SK-N-SH (cell line): ENCODE results near the gene MATN1. TPM values are rescaled to one million over a fixed set of nuclear protein-coding genes. Genes with fewer than 3 reads are reported as not detected.
"Not testable (repeated sequence)": the region's sequence is repeated elsewhere in the genome, so short reads cannot be mapped to it uniquely, and the experiment has no call there.

Source experiments
- CTCF ChIA-PET: fragments of 300-600, 350-600 bp; formaldehyde crosslinking; extraction: SDS; loops from one replicate; lab custom pipeline; 2021; lab: Yijun Ruan, JAX
- POLR2A ChIA-PET: fragments of 350-600 bp; sonication (Branson Sonifier 250); formaldehyde crosslinking; extraction: SDS; loops from one replicate; lab custom pipeline; 2020; ENCODE audit warnings: antibody characterized with exemption, inconsistent platforms; lab: Yijun Ruan, JAX
- DNase-seq: peaks from one replicate; pipeline ENCODE4 v3.0.0; 2012
- H2AFZ ChIP-seq: fragments of 200-600 bp; sonication (generic); 2 replicates; pipeline ENCODE4 v1.8.1; 2016; ENCODE audit warnings: antibody characterized with exemption, mild to moderate bottlenecking, low read depth
- H3F3A ChIP-seq: fragments of 200-600 bp; sonication (generic); replicated peaks from 2 replicates; pipeline ENCODE3; 2016; ENCODE audit warnings: antibody characterized with exemption, mild to moderate bottlenecking; ENCODE audit not compliant: insufficient read depth
- H3K27ac ChIP-seq, 2 experiments: fragments of 200-500 bp in 1 of 2; fragments of 200-600 bp in 1 of 2; sonication (Bioruptor generic) in 1 of 2; sonication (generic), shearing (Covaris generic) in 1 of 2; 2 replicates each; pipeline versions ENCODE4 v1.5.1 to v1.6.1; 2014 to 2016; ENCODE audit warnings: low read depth in 2 of 2, inconsistent platforms in 1 of 2, low read length in 1 of 2, mild to moderate bottlenecking in 1 of 2, mixed read lengths in 1 of 2
- H3K27me3 ChIP-seq: fragments of 200-600 bp; sonication (generic), shearing (Covaris generic); 2 replicates; pipeline ENCODE4 v1.6.1; 2016; ENCODE audit warnings: mixed run types; ENCODE audit not compliant: insufficient read depth
- H3K36me3 ChIP-seq, 2 experiments: fragments of 200-500 bp in 1 of 2; fragments of 200-600 bp in 1 of 2; sonication (Bioruptor generic) in 1 of 2; sonication (generic) in 1 of 2; replicated peaks in 1 of 2; 2 replicates each; pipeline versions ENCODE3 to v1.5.1; 2014 to 2016; ENCODE audit warnings: low read length in 1 of 2, mild to moderate bottlenecking in 1 of 2; ENCODE audit not compliant: insufficient read depth in 2 of 2, control insufficient read depth in 1 of 2
- H3K4me1 ChIP-seq, 2 experiments: fragments of 200-500 bp in 1 of 2; fragments of 200-600 bp in 1 of 2; sonication (Bioruptor generic) in 1 of 2; sonication (generic), shearing (Covaris generic) in 1 of 2; 2 replicates each; pipeline versions ENCODE4 v1.5.1 to v1.6.1; 2014 to 2016; ENCODE audit warnings: low read depth in 1 of 2, low read length in 1 of 2, mixed run types in 1 of 2; ENCODE audit not compliant: insufficient read depth in 2 of 2, control insufficient read depth in 1 of 2
- H3K4me2 ChIP-seq: fragments of 200-600 bp; sonication (generic), shearing (Covaris generic); 2 replicates; pipeline ENCODE4 v1.6.1; 2017; ENCODE audit warnings: mixed run types
- H3K4me3 ChIP-seq, 2 experiments: fragments of 200-500 bp in 1 of 2; fragments of 200-600 bp in 1 of 2; sonication (Bioruptor generic) in 1 of 2; sonication (generic), shearing (Covaris generic) in 1 of 2; 2 replicates each; pipeline versions ENCODE4 v1.5.1 to v1.8.1; 2014 to 2016; ENCODE audit warnings: low read depth in 2 of 2, inconsistent platforms in 1 of 2, low read length in 1 of 2, mild to moderate bottlenecking in 1 of 2, mixed read lengths in 1 of 2, moderate library complexity in 1 of 2
- H3K79me2 ChIP-seq: fragments of 200-600 bp; sonication (generic); 2 replicates; pipeline ENCODE4 v1.8.1; 2017; ENCODE audit warnings: mild to moderate bottlenecking; ENCODE audit not compliant: insufficient read depth
- H3K9ac ChIP-seq: fragments of 200-600 bp; sonication (generic); 2 replicates; pipeline ENCODE4 v1.6.1; 2017; ENCODE audit warnings: mixed run types
- H3K9me2 ChIP-seq: fragments of 200-600 bp; sonication (generic); 2 replicates; pipeline ENCODE4 v1.6.1; 2017; ENCODE audit warnings: mixed run types
- H3K9me3 ChIP-seq: fragments of 200-600 bp; sonication (generic); 2 replicates; pipeline ENCODE4 v1.6.1; 2017; ENCODE audit warnings: mixed run types, mild to moderate bottlenecking, moderate library complexity
- H4K20me1 ChIP-seq: fragments of 200-600 bp; sonication (generic); 2 replicates; pipeline ENCODE4 v1.6.1; 2017; ENCODE audit warnings: mild to moderate bottlenecking, mixed run types; ENCODE audit not compliant: insufficient read depth
- EP300 ChIP-seq, 2 experiments: IDR thresholded peaks; 2 replicates each; pipeline versions ENCODE4 v1.4.0 to v1.6.1; 2012; ENCODE audit warnings: borderline replicate concordance in 1 of 2, low read depth in 1 of 2, low read length in 1 of 2
- GATA2 ChIP-seq: sonication (generic); formaldehyde crosslinking; IDR thresholded peaks from 2 replicates; pipeline ENCODE4 v1.5.0; 2020; ENCODE audit warnings: mild to moderate bottlenecking, missing genetic modification reagents
- NFIC ChIP-seq: IDR thresholded peaks from 2 replicates; pipeline ENCODE4 v1.4.0; 2012; ENCODE audit warnings: borderline replicate concordance
- NRF1 ChIP-seq: IDR thresholded peaks from 2 replicates; pipeline ENCODE4 v1.6.1; 2012; ENCODE audit warnings: low read depth, mild to moderate bottlenecking, low read length
- POLR2AphosphoS5 ChIP-seq: IDR thresholded peaks from 2 replicates; pipeline ENCODE4 v1.6.1; 2012; ENCODE audit warnings: low read depth, low read length
- TAF1 ChIP-seq: IDR thresholded peaks from 2 replicates; pipeline ENCODE4 v1.6.1; 2012; ENCODE audit warnings: low read depth, mild to moderate bottlenecking, low read length, moderate library complexity, borderline replicate concordance
- WGBS: methylation state at CpG from one replicate; pipeline ENCODE4 v1.1.6; 2017; ENCODE audit warnings: low lambda C conversion rate; 5-methylcytosine and 5-hydroxymethylcytosine counted together
- polyA plus RNA-seq, 3 experiments: library from polyadenylated mRNA; depleted of rRNA; stranded (reverse); fragments of >200 nt; gene quantifications; 2 replicates each; pipeline ENCODE4 v1.2.3, GENCODE V29; 2012
- TF ChIP-seq, protein P1 (sequence below): fragments of 150-350 bp; IDR thresholded peaks from 2 replicates; pipeline ENCODE4 v1.6.1; 2016; ENCODE audit warnings: mild to moderate bottlenecking, low read depth, low read length

The MATN1 gene
- polyA plus RNA-seq, 1 of the 3 experiments (the other 2 are of a cell fraction) = 0.23 TPM

- no peaks in the 10 kb centered on the region for H3F3A ChIP-seq
- no peaks in the 10 kb centered on the region for H3K79me2 ChIP-seq
- H3K36me3 ChIP-seq = no peaks in the 10 kb centered on the region
- CTCF ChIA-PET = interaction anchor here (0.7 to 2.1 kb wide), 4 partner anchors 11 to 50 kb away, joined by 3 to 14 read pairs (median 10); no protein-coding TSS in a partner anchor
- POLR2A ChIA-PET = interaction anchor here (1.1 kb wide), 1 partner anchor 15 kb away, joined by 3 read pairs; no protein-coding TSS in a partner anchor
- H4K20me1 ChIP-seq = no peaks in the 10 kb centered on the region
- peak; percentile 75 for DNase-seq
- no peak overlapping the region for H3K4me2 ChIP-seq
- H3K9me2 ChIP-seq = no peaks in the 10 kb centered on the region
- no peak overlapping the region for H3K9ac ChIP-seq
- TF ChIP-seq GATA2 (CRISPR knock-in tag) (peak; percentile 27; the same call in 1 of the 2 replicates), EP300 (IDR thresholded peaks at IDR 0.05; ENCODE audit: borderline replicate concordance in 1 of 2, low read depth in 1 of 2, low read length in 1 of 2) (no peak)
- H3K27me3 ChIP-seq = no peaks in the 10 kb centered on the region
- peaks cover 0 to 6% of the 10 kb centered on the region in 2 experiments; a peak in 1 of 4 replicates for H3K4me1 ChIP-seq
- no peaks in the 10 kb centered on the region for H3K9me3 ChIP-seq
- no peak overlapping the region; a peak in 1 of 4 replicates for H3K27ac ChIP-seq
- H3K4me3 ChIP-seq = no peak overlapping the region
- no peak overlapping the region for H2AFZ ChIP-seq
- WGBS = 86% methylated on average over 19 of the region's 20 CpGs
These were observed 45.7 kb upstream of the MATN1 start for GRCh38 chr1:30768830-30769718.

DNA sequence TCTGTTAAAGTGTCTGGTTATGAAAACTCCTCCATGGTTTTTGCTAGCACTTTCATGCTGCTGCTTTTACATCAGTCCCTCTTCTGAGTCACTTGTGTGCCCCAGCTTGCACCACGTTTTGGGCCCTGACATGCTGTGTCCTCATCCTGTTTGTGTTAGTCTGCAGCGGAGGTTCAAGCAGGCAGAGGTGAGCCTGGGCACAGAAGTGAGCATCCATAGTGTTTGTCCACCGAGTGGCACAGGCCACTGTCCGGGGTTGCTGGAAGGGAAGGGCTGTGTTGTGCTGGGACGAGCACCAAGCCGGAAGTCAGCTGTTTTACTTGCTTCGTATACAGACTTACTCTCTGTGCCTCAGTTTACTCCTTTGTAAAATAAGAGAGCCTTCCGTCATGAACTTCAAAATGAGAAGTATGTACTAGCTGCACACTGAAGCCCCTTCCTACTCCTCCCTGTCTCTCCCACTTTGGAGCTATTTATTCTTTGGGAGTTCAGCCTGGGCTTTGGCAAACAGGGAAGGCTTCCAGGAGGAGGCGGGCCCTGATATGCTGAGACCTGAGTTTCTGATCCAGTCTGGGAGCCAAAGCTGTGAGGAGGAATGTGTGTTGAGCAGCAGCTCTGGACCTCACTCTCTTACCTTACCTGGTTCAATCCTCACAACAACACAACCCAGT lies 44.9 kb upstream of the MATN1 start:
- H4K20me1 ChIP-seq = no peaks in the 10 kb centered on the region
- no peak for TF ChIP-seq TAF1
- no peak for TF ChIP-seq POLR2AphosphoS5
- no peak for TF ChIP-seq NRF1
- TF ChIP-seq, protein P1, sequence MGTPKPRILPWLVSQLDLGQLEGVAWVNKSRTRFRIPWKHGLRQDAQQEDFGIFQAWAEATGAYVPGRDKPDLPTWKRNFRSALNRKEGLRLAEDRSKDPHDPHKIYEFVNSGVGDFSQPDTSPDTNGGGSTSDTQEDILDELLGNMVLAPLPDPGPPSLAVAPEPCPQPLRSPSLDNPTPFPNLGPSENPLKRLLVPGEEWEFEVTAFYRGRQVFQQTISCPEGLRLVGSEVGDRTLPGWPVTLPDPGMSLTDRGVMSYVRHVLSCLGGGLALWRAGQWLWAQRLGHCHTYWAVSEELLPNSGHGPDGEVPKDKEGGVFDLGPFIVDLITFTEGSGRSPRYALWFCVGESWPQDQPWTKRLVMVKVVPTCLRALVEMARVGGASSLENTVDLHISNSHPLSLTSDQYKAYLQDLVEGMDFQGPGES = no peak
- TF ChIP-seq NFIC = no peak
- TF ChIP-seq, all 33 proteins: peak for 0
- H3K9ac ChIP-seq = no peak overlapping the region
- no peaks in the 10 kb centered on the region for H3K9me3 ChIP-seq
- H3K4me3 ChIP-seq = no peak overlapping the region
- DNase-seq = no peak
- no peaks in the 10 kb centered on the region for H3F3A ChIP-seq
- peaks cover 4 to 9% of the 10 kb centered on the region in 2 experiments; a peak in 2 of 4 replicates for H3K4me1 ChIP-seq
- no peak overlapping the region for H3K4me2 ChIP-seq
- no peaks in the 10 kb centered on the region for H3K79me2 ChIP-seq
- WGBS = 82% methylated on average over 7 of the region's 9 CpGs
- ChIA-PET POLR2A (interaction anchor here (1.1 kb wide), 1 partner anchor 14 kb away, joined by 3 read pairs; no protein-coding TSS in a partner anchor), CTCF (interaction anchor here (0.7 to 2.1 kb wide), 4 partner anchors 12 to 49 kb away, joined by 3 to 14 read pairs (median 10); no protein-coding TSS in a partner anchor)
- H3K27ac ChIP-seq = no peak overlapping the region
- H3K9me2 ChIP-seq = no peaks in the 10 kb centered on the region
- H3K27me3 ChIP-seq = no peaks in the 10 kb centered on the region
- no peak overlapping the region for H2AFZ ChIP-seq
- H3K36me3 ChIP-seq = no peaks in the 10 kb centered on the region

DNA sequence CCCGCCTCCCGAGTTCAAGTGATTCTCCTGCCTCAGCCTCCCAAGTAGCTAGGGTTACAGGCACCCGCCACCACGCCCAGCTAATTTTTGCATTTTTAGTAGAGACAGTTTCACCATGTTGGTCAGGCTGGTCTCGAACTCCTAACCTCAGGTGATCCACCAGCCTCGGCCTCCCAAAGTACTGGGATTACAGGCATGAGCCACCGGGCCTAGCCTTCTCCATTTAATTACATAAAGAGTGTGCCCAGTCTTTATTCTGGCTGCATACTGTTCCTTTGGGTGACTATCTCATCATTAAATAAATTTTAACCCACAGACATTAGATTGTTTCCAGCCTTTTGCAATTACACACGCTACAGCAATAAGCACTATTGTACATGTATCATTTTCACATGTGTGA lies 43.6 kb upstream of the MATN1 start:
- H3K4me2 ChIP-seq, H2AFZ ChIP-seq, POLR2A ChIA-PET, H4K20me1 ChIP-seq, H3K27me3 ChIP-seq, DNase-seq, H3K9me2 ChIP-seq, H3K4me3 ChIP-seq, H3F3A ChIP-seq, H3K79me2 ChIP-seq, H3K9ac ChIP-seq, H3K27ac ChIP-seq, H3K36me3 ChIP-seq, H3K9me3 ChIP-seq: not testable (repeated sequence)
- CTCF ChIA-PET = interaction anchor here (1.0 to 2.5 kb wide), 5 partner anchors 11 to 144 kb away, joined by 3 to 11 read pairs (median 5); no protein-coding TSS in a partner anchor
- 79% methylated on average over 8 of the region's 8 CpGs for WGBS
- peaks cover 7 to 16% of the 10 kb centered on the region in 2 experiments; a peak in 2 of 4 replicates for H3K4me1 ChIP-seq
